Measurements from ENCODE around the gene KCNQ5.
"Not testable (repeated sequence)": the region's sequence is repeated elsewhere in the genome, so short reads cannot be mapped to it uniquely, and the experiment has no call there.

GRCh38 chr6:73233971-73234370 is 612.1 kb downstream of the KCNQ5 start:
- TF ChIP-seq RFX5 (IDR thresholded peaks at IDR 0.05; ENCODE audit: borderline replicate concordance, low read depth, low read length); CTCF (IDR thresholded peaks at IDR 0.05; ENCODE audit: control extremely low read depth in 1 of 3, insufficient read depth in 1 of 3, low read depth in 1 of 3, low read length in 3 of 3); HDAC2 (IDR thresholded peaks at IDR 0.05; ENCODE audit: borderline replicate concordance in 1 of 2, low read depth in 2 of 2, low read length in 2 of 2); CREB1 (IDR thresholded peaks at IDR 0.05); TCF12 (IDR thresholded peaks at IDR 0.05; ENCODE audit: low read depth, low read length); RNF2 (IDR thresholded peaks at IDR 0.05; ENCODE audit: borderline replicate concordance, low read depth, low read length, missing control alignments, poor library complexity, severe bottlenecking); EP300 (IDR thresholded peaks at IDR 0.05; ENCODE audit: borderline replicate concordance in 1 of 2, low read depth in 2 of 2, low read length in 2 of 2); POLR2AphosphoS5 (IDR thresholded peaks at IDR 0.05; ENCODE audit: low read depth, low read length); EZH2 (IDR thresholded peaks at IDR 0.05; ENCODE audit: low read depth, low read length, severe bottlenecking); CHD2 (IDR thresholded peaks at IDR 0.05; ENCODE audit: low read length); POLR2A (IDR thresholded peaks at IDR 0.05; ENCODE audit: control extremely low read depth in 1 of 2, low read depth in 2 of 2, low read length in 2 of 2): not testable (repeated sequence)
- TF ChIP-seq, protein P1, sequence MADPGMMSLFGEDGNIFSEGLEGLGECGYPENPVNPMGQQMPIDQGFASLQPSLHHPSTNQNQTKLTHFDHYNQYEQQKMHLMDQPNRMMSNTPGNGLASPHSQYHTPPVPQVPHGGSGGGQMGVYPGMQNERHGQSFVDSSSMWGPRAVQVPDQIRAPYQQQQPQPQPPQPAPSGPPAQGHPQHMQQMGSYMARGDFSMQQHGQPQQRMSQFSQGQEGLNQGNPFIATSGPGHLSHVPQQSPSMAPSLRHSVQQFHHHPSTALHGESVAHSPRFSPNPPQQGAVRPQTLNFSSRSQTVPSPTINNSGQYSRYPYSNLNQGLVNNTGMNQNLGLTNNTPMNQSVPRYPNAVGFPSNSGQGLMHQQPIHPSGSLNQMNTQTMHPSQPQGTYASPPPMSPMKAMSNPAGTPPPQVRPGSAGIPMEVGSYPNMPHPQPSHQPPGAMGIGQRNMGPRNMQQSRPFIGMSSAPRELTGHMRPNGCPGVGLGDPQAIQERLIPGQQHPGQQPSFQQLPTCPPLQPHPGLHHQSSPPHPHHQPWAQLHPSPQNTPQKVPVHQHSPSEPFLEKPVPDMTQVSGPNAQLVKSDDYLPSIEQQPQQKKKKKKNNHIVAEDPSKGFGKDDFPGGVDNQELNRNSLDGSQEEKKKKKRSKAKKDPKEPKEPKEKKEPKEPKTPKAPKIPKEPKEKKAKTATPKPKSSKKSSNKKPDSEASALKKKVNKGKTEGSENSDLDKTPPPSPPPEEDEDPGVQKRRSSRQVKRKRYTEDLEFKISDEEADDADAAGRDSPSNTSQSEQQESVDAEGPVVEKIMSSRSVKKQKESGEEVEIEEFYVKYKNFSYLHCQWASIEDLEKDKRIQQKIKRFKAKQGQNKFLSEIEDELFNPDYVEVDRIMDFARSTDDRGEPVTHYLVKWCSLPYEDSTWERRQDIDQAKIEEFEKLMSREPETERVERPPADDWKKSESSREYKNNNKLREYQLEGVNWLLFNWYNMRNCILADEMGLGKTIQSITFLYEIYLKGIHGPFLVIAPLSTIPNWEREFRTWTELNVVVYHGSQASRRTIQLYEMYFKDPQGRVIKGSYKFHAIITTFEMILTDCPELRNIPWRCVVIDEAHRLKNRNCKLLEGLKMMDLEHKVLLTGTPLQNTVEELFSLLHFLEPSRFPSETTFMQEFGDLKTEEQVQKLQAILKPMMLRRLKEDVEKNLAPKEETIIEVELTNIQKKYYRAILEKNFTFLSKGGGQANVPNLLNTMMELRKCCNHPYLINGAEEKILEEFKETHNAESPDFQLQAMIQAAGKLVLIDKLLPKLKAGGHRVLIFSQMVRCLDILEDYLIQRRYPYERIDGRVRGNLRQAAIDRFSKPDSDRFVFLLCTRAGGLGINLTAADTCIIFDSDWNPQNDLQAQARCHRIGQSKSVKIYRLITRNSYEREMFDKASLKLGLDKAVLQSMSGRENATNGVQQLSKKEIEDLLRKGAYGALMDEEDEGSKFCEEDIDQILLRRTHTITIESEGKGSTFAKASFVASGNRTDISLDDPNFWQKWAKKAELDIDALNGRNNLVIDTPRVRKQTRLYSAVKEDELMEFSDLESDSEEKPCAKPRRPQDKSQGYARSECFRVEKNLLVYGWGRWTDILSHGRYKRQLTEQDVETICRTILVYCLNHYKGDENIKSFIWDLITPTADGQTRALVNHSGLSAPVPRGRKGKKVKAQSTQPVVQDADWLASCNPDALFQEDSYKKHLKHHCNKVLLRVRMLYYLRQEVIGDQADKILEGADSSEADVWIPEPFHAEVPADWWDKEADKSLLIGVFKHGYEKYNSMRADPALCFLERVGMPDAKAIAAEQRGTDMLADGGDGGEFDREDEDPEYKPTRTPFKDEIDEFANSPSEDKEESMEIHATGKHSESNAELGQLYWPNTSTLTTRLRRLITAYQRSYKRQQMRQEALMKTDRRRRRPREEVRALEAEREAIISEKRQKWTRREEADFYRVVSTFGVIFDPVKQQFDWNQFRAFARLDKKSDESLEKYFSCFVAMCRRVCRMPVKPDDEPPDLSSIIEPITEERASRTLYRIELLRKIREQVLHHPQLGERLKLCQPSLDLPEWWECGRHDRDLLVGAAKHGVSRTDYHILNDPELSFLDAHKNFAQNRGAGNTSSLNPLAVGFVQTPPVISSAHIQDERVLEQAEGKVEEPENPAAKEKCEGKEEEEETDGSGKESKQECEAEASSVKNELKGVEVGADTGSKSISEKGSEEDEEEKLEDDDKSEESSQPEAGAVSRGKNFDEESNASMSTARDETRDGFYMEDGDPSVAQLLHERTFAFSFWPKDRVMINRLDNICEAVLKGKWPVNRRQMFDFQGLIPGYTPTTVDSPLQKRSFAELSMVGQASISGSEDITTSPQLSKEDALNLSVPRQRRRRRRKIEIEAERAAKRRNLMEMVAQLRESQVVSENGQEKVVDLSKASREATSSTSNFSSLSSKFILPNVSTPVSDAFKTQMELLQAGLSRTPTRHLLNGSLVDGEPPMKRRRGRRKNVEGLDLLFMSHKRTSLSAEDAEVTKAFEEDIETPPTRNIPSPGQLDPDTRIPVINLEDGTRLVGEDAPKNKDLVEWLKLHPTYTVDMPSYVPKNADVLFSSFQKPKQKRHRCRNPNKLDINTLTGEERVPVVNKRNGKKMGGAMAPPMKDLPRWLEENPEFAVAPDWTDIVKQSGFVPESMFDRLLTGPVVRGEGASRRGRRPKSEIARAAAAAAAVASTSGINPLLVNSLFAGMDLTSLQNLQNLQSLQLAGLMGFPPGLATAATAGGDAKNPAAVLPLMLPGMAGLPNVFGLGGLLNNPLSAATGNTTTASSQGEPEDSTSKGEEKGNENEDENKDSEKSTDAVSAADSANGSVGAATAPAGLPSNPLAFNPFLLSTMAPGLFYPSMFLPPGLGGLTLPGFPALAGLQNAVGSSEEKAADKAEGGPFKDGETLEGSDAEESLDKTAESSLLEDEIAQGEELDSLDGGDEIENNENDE (IDR thresholded peaks at IDR 0.05; ENCODE audit: insufficient replicate concordance, low read length): not testable (repeated sequence)

Measured in H1 (cell line).